Thymus (tissue), 11 donors: ENCODE measurements around the gene PARD3. TPM values are rescaled to one million over a fixed set of nuclear protein-coding genes. Genes with fewer than 3 reads are reported as not detected.
"Not testable (repeated sequence)": the region's sequence is repeated elsewhere in the genome, so short reads cannot be mapped to it uniquely, and the experiment has no call there.

Experiments
- DNase-seq, 9 donors: peaks; one replicate each; pipeline ENCODE4 v3.0.0-alpha.2; 2013; ENCODE audit warnings: low spot score in 9 of 9, low read depth in 6 of 9, missing footprints in 1 of 9
- H3K27ac ChIP-seq, 2 donors: one replicate each; pipeline ENCODE4 v1.5.1; 2013; ENCODE audit warnings: control low read depth in 1 of 2, low read depth in 1 of 2, low read length in 1 of 2, mild to moderate bottlenecking in 1 of 2, moderate library complexity in 1 of 2
- H3K27me3 ChIP-seq, 2 donors: one replicate each; pipeline ENCODE4 v1.5.1; 2013; ENCODE audit warnings: low read length in 1 of 2; ENCODE audit not compliant: control insufficient read depth in 2 of 2, insufficient read depth in 1 of 2
- H3K36me3 ChIP-seq, 2 donors: one replicate each; pipeline ENCODE4 v1.5.1; 2013; ENCODE audit warnings: low read length in 1 of 2, mild to moderate bottlenecking in 1 of 2, moderate library complexity in 1 of 2; ENCODE audit not compliant: control insufficient read depth in 2 of 2, insufficient read depth in 2 of 2
- H3K4me1 ChIP-seq, 2 donors: one replicate each; pipeline ENCODE4 v1.5.1; 2013; ENCODE audit warnings: low read length in 2 of 2; ENCODE audit not compliant: control insufficient read depth in 2 of 2, insufficient read depth in 2 of 2
- H3K4me3 ChIP-seq, 2 donors: one replicate each; pipeline ENCODE4 v1.5.1; 2013; ENCODE audit warnings: low read length in 2 of 2, control low read depth in 1 of 2, mild to moderate bottlenecking in 1 of 2
- H3K9me3 ChIP-seq, 2 donors: one replicate each; pipeline ENCODE4 v1.5.1; 2013; ENCODE audit warnings: low read length in 1 of 2, mild to moderate bottlenecking in 1 of 2; ENCODE audit not compliant: control insufficient read depth in 2 of 2, insufficient read depth in 1 of 2
- WGBS: extraction: QIAGEN DNeasy Blood & Tissue Kit; methylation state at CpG from one replicate; pipeline ENCODE4 v1.1.7; 2013; 5-methylcytosine and 5-hydroxymethylcytosine counted together
- polyA plus RNA-seq: library from polyadenylated mRNA; stranded (reverse); fragments of 200-250 nt; gene quantifications from one replicate; pipeline ENCODE4 v1.2.3, GENCODE V29; 2013
- total RNA-seq: library from RNA; stranded (reverse); fragments of 120-200 nt; gene quantifications from one replicate; pipeline ENCODE4 v1.2.4, GENCODE V29; 2013
- donor health status: healthy.

Gene PARD3
- total and polyA plus RNA-seq, 2 donors = 13.3 to 23.5 TPM

DNA sequence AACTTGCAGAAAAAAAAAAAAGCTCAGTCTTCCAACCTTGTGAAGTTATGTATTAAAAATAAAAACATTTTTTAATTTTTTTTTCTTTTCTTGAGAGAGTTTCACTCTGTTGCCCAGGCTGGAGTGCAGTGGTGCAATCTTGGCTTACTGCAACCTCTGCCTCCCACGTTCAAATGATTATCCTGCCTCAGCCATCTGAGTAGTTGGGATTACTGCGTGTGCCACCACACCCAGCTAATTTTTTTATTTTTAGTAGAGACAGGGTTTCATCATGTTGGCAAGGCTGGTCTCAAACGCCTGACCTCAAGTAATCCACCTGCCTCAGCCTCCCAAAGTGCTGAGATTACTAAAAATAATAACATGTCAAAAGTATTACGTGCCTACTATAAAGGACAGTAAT, 375.7 kb downstream of the PARD3 start:
- H3K27ac ChIP-seq, H3K36me3 ChIP-seq, H3K4me3 ChIP-seq, H3K9me3 ChIP-seq, DNase-seq, H3K4me1 ChIP-seq, H3K27me3 ChIP-seq: not testable (repeated sequence)
- WGBS = 96% methylated on average over 4 of the region's 4 CpGs

DNA sequence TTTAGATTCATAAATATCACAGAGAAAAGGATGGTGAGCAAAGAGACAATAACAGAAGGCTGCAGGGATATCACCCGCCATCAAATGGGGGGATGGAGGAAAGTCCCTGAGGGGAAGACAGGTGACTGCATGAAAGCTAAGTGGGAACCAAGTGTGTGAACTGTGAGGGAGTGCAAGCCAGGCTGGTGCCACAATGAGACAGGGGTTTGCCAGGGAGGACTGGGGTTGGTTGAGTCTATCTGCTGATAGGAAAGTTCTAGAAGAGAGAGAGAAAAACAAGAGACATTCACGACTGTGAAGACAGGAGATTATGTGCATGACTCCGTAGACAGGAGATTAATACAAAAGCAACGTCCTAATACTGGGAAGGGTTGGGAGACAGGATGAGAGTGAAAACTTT, 376.4 kb downstream of the PARD3 start:
- H3K9me3 ChIP-seq = no peaks in the 10 kb centered on the region
- no peak overlapping the region for H3K4me3 ChIP-seq
- H3K27me3 ChIP-seq = no peaks in the 10 kb centered on the region
- no peaks in the 10 kb centered on the region for H3K4me1 ChIP-seq
- no peaks in the 10 kb centered on the region for H3K36me3 ChIP-seq
- 96% methylated on average over 4 of the region's 4 CpGs for WGBS
- H3K27ac ChIP-seq = no peak overlapping the region
- no peak for DNase-seq

DNA sequence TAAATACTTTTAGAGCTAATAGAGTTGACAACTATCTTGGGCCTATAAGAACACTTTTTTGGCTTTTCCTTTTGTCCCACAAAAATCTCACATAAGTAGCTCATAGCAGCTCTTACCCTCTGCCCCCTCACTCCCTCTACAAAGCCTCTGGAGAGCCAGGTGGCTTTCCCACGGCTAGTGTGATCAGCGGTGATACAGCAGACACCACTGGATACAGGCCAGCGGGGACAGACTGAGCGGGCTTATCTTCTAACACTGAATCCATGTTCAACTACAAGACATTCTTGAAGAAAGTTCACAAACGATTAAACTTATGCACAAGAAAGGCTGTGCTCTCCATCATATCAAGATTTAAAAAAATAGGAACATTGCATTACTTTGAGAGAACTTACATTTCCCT, 377.2 kb downstream of the PARD3 start:
- DNase-seq = no peak
- H3K9me3 ChIP-seq = no peaks in the 10 kb centered on the region
- H3K4me1 ChIP-seq = no peaks in the 10 kb centered on the region
- H3K27me3 ChIP-seq = no peaks in the 10 kb centered on the region
- H3K36me3 ChIP-seq = no peaks in the 10 kb centered on the region
- WGBS = 91% methylated on average over 5 of the region's 5 CpGs
- H3K27ac ChIP-seq = no peak overlapping the region
- H3K4me3 ChIP-seq = no peak overlapping the region

DNA sequence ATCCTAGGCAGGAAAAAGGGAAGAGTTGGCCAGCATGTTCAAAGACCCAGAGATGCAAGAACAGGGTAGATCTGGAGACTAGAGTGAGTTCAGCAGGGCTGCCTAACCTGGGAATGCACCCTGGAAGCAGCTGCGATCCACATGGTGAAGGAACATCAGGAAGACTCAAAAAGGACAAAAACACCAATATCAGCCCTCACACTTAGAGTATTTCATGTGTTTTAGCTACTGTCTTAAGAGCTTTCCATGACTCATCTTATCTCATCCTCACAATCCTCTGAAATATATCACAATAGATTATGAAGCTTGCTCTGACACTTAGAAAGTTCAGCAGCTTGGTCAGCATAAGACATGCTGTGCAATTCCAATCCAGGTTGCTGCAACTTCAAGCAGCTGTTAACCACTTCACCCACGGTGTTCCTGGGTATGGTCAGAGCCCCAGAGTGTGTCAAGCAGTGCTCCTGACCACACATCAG, 380.9 kb downstream of the PARD3 start:
- Histone ChIP-seq H3K4me3 (no peak overlapping the region), H3K4me1 (no peaks in the 10 kb centered on the region), H3K36me3 (no peaks in the 10 kb centered on the region), H3K9me3 (no peaks in the 10 kb centered on the region), H3K27ac (no peak overlapping the region), H3K27me3 (no peaks in the 10 kb centered on the region)
- WGBS = 85% methylated on average over 2 of the region's 2 CpGs
- DNase-seq = no peak

DNA sequence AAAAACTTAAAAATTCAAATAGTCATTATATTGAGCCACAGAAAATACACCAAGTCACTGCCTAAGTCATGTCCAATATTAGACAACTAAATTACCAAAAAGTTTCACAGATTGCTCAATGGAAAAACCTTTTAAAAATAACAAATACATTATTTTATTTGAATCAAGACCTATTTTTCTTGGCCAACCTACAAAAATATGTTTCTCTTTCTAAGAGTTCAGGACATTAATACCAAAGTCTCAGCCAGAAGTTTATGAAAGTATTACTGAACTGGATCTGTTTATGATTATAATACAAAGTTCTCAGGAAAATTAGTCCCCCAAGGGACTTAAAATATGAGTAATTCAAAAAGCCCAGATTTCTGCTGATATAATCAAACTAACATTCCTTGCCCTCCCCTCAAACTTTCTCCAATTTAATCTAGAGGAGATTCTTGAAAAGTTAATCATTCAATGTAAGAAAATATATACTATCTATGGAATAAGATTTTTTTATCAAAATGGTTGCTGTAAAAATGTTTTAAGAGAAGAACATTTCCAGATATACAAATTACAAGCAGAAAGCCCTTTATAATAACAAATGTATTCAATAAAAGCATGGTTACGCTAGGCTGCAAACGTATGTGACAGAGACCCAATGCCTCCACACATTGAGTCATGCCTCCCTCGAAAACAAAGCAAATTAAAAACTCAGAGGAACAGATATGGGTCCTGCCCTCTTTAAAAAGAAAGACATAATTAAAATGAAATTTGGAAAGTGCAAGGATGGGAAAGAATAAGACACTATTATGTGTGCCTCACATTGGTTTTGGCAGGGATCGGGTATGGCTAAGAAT, 381.6 kb downstream of the PARD3 start:
- no peak for DNase-seq
- Histone ChIP-seq H3K27me3 (no peaks in the 10 kb centered on the region), H3K4me3 (no peak overlapping the region), H3K4me1 (no peaks in the 10 kb centered on the region), H3K27ac (no peak overlapping the region), H3K36me3 (no peaks in the 10 kb centered on the region), H3K9me3 (no peaks in the 10 kb centered on the region)
- 96% methylated on average over 4 of the region's 4 CpGs for WGBS

DNA sequence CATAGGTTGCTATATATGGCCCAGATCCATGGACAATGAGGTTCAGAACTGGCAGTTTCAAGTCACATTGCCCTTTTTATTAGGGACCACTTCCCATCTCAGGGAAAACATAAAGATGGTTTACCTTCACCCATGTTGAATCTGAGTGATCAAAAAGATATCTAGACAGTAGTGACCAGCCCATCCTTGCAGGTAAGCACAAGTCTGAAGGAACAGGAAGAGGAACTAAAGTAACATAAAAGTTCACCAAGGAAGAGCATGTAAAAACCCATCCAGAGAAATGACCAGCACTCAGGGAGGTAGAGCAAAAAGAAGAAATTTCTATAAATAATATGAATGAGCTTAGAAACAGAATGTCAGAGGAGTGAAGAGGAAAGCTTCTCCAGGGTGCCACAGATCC, 382.5 kb downstream of the PARD3 start:
- Histone ChIP-seq H3K27me3 (no peaks in the 10 kb centered on the region), H3K4me3 (no peak overlapping the region), H3K9me3 (no peaks in the 10 kb centered on the region), H3K4me1 (no peaks in the 10 kb centered on the region), H3K36me3 (no peaks in the 10 kb centered on the region), H3K27ac (no peak overlapping the region)
- no peak for DNase-seq

DNA sequence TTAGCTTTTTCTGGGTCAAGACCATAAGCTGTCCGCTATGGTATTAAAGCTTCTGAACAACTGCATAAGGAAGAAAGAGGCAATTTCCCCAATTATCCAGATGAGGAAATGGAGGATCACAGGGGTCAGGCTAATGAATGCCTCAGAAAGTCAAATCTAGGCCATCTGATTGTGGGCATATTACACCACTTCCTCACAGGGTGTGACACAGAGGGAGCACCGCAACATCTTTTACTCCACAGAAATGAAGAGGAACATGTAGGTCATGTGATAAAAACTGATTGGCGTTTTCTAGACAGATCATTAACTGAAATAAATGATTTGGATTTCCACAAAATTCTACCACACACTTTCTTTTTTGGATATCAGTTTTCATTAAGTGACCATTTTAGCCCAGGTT, 384.4 kb downstream of the PARD3 start:
- no peaks in the 10 kb centered on the region for H3K27me3 ChIP-seq
- WGBS = 97% methylated on average over 3 of the region's 3 CpGs
- DNase-seq = no peak
- no peaks in the 10 kb centered on the region for H3K36me3 ChIP-seq
- H3K27ac ChIP-seq = no peak overlapping the region
- no peak overlapping the region for H3K4me3 ChIP-seq
- no peaks in the 10 kb centered on the region for H3K9me3 ChIP-seq
- no peaks in the 10 kb centered on the region for H3K4me1 ChIP-seq

DNA sequence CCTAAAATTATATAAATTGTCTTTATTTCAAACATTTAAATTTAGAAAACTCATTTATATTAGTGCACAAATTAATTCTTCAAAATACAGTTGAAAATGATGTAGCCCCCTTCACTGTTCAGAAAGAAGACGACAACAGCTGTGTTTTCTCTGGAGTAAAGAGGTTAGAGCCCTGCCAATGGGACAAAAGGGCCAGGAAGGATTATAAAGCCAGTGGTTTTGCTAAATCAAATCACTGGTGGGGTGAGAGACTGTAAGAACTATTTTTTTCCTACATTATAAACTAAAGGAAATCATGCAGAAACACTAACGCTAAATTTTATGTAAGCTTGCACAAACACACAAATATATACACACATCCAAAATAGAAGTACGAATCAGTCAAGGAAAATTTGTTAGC, 386.6 kb downstream of the PARD3 start:
- Histone ChIP-seq H3K9me3 (no peaks in the 10 kb centered on the region), H3K4me3 (no peak overlapping the region), H3K4me1 (no peaks in the 10 kb centered on the region), H3K27me3 (no peaks in the 10 kb centered on the region), H3K27ac (no peak overlapping the region), H3K36me3 (no peaks in the 10 kb centered on the region)
- WGBS = 63% methylated on average over 3 of the region's 3 CpGs
- DNase-seq = no peak

DNA sequence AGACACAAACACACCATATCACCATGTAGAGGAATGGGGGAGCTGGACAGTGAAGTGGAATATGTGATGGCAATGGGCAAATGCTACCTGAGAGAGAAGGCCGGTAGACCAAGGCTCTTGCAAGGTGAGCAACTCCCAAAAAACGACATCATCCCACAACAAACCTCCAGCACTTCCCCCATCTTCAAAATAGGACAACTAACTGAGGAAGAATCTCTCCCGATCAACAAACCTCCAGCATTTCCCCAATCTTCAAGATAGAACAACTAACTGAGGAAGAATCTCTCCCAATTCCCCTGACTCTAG, 387.2 kb downstream of the PARD3 start:
- Histone ChIP-seq H3K27ac (no peak overlapping the region), H3K27me3 (no peaks in the 10 kb centered on the region), H3K9me3 (no peaks in the 10 kb centered on the region), H3K4me1 (no peaks in the 10 kb centered on the region), H3K4me3 (no peak overlapping the region), H3K36me3 (no peaks in the 10 kb centered on the region)
- WGBS = 92% methylated on average over 3 of the region's 3 CpGs
- DNase-seq = no peak
